HG03045 (cell line): ENCODE measurements around the gene SRPK2.

Experiments used
- ATAC-seq: cut with Tn5 transposase; IDR thresholded peaks from one replicate; pipeline ENCODE4 v1.9.1; 2021; ENCODE audit warnings: mild to moderate bottlenecking, moderate library complexity; ENCODE audit not compliant: unreplicated experiment

The SRPK2 gene

GRCh38 chr7:105112440-105113418, 276.0 kb downstream of the SRPK2 start:
- no peak for ATAC-seq

GRCh38 chr7:105107458-105107857, 281.3 kb downstream of the SRPK2 start:
- ATAC-seq: no peak

- ATAC-seq: no peak
These were observed 282.2 kb downstream of the SRPK2 start for GRCh38 chr7:105106473-105106872.

GRCh38 chr7:105105579-105105978, 283.1 kb downstream of the SRPK2 start:
- ATAC-seq: no peak

GRCh38 chr7:105102557-105103352, 286.0 kb downstream of the SRPK2 start:
- no peak for ATAC-seq

GRCh38 chr7:105101864-105102263, 286.9 kb downstream of the SRPK2 start:
- no peak for ATAC-seq

GRCh38 chr7:105098863-105099515, 289.7 kb downstream of the SRPK2 start:
- peak; percentile 67 for ATAC-seq

GRCh38 chr7:105097619-105098018, 291.1 kb downstream of the SRPK2 start:
- ATAC-seq: no peak

- no peak for ATAC-seq
These were observed 292.4 kb downstream of the SRPK2 start for GRCh38 chr7:105096306-105096705.

GRCh38 chr7:105094966-105095365, 293.8 kb downstream of the SRPK2 start:
- ATAC-seq: no peak

GRCh38 chr7:105088456-105088855, 300.3 kb downstream of the SRPK2 start:
- no peak for ATAC-seq

GRCh38 chr7:105087981-105088380, 300.7 kb downstream of the SRPK2 start:
- no peak for ATAC-seq

- no peak for ATAC-seq
These were observed 301.9 kb downstream of the SRPK2 start for GRCh38 chr7:105086850-105087249.

GRCh38 chr7:105084581-105084980, 304.1 kb downstream of the SRPK2 start:
- no peak for ATAC-seq

- no peak for ATAC-seq
These were observed 309.4 kb downstream of the SRPK2 start for GRCh38 chr7:105079348-105079747.

- no peak for ATAC-seq
These were observed 315.6 kb downstream of the SRPK2 start for GRCh38 chr7:105073143-105073542.

- ATAC-seq: no peak
These were observed 319.8 kb downstream of the SRPK2 start for GRCh38 chr7:105068886-105069285.

GRCh38 chr7:105067691-105068090, 321.0 kb downstream of the SRPK2 start:
- ATAC-seq: no peak
